Cerebellar cortex (tissue), 1 donor: ENCODE results near the gene BMAL1.
A peak's percentile ranks its signal among the peaks of the same experiment; 100 is the strongest.

Source experiments
- DNase-seq: peaks from one replicate; pipeline ENCODE4 v3.0.0-alpha.2; 2015; ENCODE audit warnings: low spot score

The BMAL1 gene

DNA sequence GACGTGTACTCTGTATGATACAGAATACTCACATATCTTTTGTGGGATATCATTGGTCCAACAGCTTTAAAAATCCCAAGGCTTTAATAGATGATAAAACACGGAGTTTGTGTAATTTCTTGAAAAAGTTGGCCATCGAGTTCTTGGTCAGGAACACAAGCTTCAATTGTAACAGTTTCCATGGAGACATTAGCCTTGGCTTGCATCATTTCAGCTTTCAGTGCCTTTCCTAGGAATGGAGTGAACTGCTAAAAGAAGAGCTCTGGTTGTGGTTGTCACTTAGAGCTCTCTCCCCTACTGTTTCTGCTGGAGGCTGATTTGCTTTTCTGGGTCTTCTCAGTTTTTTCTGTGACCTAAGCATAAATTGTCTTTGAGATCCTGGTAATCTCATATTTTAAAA is 14.2 kb downstream of the BMAL1 start:
- no peak for DNase-seq

DNA sequence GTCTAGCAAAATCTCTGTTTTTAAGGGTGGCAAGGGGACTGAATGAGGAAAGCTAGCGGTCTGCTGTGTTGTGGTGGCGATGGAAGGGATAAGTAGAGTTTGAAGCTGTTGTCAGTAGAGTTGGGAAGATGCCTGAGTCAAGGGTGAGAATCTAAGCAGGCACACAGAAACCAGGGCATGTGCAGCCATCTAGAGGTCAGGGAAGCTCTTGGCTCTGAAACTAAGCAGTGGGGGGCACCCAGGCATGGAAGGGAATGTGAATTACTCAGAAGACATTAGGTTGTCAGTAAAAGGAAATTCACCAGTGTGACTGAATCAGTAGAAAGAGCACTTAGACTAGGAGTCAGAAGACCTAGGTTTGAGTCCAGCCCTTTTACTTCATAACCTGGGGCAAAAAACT is 15.4 kb downstream of the BMAL1 start:
- no peak for DNase-seq

DNA sequence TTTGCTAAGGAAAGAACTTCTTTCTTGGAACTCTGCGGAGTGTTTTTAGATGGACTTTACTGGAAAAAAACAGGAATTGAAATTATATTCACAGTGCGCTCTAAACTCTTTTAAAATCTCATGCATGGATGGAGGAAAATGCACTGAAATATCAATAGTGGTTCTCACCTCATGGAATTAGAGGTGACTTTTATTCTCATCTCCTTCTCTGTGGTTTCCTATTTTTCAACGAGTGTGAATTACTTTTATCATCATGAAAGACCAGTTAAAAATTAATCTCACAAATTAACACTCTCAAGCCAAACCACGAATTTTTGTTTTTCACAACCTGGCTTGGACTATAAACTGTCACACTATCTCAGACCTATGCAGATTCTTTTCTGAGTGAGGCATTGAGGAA is 16.6 kb downstream of the BMAL1 start:
- no peak for DNase-seq

DNA sequence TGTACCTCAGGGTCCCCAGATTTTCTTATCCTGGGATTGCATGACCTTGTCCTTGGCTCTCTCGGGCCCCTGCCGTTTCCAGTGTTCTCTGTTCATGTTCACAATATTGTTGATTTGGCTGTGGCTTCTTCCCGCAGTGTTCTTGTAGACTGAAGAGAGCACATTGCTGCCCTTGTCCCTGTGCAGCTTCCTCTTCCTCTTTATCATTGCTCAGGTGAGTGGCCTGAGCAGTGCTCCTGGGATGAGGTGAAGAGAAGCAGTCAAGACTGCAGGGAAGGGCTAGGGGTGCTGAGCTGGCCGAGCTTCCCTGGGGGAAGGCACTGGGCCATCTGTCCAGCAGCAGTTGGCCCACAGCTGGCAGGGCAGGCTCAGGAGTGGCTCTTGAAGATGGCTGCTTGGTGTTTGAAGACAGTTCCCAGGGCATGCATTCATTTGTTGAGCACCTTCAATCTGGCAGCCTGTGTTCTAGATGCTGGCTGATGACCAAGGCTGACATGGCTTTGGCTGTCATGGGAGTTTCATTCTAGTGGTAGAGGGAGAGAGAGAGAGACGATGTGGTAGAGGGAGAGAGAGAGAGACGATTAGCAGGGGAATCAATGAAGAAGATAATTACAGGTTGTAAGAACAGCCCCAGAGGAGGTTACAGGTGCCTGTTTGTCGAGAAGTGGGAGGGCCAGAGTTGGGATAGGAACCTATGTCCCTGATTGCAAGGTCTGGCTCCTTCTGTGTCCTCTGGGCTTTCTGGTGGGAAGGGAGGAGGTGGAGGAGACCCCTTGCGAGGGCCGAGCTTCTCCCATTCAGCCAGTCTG is 17.4 kb downstream of the BMAL1 start:
- peak; percentile 25 for DNase-seq

DNA sequence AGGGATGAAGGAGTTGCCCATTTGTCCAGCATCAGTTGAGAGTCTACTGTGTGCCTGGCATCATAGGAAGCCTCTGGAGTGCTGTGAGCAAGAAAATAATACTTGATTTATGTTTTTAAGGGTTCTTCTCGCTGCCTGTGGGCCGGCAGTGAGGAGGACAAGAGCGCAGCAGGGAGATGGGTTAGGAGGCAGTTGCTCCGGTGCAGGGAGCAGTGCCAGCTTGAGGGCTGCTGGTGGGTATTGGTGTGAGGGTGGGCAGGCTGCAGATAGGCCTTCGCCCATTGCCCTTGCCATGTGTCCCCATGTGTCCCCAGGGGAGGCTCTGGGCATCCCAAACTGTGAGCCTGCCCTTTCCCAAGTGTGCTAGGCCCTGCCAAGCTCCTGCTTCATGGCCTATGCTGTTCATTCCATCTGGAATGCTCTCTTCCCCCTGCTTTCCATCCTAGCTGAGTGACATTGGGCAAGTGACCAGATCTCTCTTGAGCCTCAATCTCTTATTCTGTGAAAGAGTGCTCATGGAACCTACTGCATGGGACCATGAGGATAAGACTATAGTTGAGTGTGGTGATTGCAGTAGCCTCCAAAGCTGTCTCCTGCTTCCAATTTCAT is 19.8 kb downstream of the BMAL1 start:
- no peak for DNase-seq

DNA sequence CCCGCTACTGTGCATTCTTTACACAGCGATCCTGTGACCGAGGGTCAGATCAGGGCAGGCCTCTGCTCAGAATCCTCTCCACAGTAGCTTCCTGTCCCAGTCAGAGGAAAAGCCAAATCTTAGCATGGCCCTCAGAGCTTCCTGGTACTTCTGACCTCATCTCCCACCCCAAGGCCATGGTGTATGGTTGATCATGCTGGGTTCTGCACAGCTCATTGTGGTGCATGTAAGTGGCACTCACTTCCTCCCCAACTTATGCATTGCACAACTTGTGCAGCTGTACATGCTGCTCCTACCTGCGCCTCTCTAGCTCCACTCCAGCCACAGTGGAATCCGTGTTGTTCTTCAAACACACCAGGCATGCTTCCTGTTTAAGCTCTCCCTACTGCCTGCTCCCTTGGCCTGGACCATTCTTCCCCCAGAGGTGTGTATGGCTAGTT is 20.3 kb downstream of the BMAL1 start:
- no peak for DNase-seq

DNA sequence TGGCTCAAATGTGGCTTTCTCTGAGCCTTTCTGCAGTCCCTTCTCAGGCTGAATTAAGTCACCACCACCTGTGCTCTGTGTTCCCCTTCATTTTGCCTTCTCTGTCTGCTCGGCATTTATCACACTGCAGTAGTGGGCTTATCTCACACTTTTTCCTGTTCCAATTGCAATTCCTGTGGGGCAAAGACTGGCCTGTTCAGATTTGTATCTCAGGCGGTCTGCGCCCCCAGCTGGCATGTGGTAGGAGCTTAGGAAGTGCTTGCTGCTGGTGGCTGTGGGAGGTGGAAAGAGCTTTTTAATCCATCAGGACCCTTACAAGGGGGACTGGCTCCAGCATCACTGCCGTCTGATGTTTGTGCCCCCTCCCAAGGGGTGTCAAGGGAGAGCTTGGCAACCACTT is 21.2 kb downstream of the BMAL1 start:
- DNase-seq: no peak

DNA sequence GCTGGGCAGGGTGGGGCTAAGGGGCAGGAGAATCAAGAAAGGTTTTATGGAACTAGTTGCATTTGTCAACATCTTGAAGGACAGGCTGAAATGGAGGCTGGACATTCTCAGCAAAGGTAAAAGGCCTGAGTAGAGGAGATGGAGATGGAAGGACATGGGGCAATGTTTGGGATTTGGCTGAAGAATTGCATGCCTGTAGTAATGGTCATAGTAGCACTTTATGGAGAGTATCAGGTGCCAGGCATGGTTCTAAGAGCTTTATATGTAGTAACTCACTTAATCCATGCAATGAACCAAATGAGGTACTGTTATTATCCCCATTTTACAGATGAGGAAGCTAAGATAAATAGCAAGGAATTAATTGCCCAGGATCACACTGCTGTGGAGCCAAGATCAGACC is 23.9 kb downstream of the BMAL1 start:
- DNase-seq: no peak

DNA sequence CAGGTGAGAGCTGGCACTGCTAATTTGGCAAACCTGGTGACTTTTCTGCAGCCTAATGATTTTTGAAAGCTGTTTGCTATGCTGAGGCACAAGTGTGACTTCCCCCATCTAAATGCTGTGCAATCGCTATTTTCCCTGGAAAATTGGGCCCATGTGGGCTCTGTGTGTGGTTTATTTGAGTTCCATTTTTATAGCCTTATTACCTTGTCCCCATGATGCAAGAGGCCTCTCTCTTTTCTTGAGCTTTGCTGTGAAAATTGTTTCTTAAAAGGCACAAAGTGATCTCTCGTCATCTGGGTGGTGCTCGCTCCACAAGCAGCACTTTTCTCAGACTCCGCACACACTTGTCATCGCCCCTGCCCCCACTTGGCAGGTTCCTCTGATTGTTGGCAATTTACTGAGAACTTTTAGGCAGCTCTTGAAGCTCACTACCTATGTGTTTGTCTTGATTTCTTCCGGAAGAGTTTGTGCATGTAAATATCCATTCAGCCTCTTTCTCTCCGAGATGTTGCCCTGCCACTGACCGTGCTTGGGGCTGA is 24.9 kb downstream of the BMAL1 start:
- DNase-seq: no peak

DNA sequence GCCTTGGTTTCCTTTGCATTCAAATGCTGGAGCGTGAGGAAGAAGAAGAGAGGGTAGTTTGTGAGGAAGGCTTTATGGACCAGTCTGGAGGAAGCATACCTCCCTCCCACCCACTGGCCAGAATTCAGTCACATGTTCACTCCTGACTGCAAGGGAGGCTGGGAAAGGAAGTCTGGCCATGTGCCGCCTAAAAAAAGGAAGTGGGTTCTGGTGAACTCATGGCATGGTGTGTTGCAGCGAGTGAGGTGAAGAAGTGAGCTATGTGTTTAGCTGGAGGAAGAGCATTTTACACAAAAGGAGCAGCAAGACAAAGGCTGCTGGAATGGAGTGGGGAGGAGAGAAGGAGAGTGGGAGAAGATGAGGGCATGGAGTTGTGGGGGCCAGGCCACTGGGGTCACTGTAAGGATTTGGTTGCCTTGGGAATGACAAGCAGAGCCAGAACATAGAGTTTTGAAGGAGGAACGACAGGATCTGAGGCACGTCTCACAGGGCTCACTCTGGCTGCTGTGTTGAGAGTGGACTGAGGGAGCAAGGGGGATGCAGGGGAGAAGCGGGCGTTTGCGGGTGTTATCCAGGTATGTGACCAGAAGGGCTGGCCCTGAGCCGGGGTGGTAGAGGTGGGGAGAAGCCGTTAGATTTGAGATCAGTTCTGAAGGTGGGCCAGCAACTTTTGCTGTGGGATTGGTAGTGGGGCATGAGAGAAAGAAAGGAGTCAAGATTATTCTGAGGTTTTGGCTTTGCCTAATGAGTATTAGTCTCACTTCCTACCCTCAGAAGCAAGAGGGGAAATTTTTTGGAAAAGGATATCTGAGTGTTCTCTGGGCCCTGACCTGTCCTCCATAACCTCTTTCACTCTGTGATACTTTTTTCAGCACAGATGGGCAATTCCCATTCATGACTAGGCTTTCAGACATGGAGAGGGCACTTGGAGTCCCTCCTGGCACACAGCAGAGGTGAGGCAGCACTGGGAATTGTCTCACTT is 26.4 kb downstream of the BMAL1 start:
- no peak for DNase-seq

DNA sequence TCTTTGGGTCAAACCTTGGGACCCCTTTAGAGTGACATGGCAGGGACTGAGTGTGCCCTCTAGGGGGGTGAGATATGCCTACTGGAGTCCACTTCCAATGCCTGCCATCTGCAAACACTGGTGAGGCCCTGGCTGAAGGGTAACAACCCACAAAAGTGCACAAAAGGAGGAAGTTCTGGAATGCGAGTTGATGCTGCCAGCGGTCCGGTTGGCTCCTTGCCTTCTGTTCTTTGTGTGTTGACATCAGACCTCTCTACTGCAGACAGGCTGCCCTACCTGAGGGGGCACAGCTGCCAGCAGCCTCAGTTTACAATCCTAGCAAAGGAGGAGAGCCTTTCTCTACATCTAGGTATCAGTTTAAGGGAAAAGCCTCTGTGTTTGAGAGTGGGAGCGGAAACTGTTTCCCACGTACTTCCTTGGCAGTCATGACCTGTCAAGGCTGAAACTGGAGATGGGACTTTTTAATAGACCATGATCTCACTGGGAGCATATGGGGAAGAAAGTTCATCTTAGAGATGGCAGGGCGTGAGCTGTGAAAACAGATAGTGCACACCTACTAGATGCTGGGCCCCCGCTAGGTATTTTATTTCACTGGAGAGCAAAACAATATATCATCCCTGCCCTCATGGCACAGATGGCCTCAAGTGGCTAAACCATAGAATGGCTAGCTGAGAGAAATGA is 27.2 kb downstream of the BMAL1 start:
- DNase-seq: no peak

DNA sequence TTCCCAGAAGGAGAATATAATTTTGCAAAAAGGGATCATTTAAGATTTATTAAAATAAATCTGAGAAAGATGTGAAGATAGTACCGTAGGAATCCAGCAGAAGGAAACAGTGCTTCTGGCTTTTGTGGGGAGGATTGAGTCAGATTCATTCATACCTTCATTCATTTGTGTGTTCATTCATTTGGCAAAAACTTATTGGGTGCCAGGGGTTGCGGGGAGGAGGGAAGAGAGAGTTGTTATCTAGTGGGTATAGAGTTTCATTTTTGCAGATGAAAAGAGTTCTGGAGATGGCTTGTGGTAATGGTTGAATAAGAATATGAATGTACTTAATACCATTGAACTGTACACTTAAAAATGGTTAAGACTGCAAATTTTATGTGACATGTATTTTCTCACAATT is 31.1 kb downstream of the BMAL1 start:
- no peak for DNase-seq

DNA sequence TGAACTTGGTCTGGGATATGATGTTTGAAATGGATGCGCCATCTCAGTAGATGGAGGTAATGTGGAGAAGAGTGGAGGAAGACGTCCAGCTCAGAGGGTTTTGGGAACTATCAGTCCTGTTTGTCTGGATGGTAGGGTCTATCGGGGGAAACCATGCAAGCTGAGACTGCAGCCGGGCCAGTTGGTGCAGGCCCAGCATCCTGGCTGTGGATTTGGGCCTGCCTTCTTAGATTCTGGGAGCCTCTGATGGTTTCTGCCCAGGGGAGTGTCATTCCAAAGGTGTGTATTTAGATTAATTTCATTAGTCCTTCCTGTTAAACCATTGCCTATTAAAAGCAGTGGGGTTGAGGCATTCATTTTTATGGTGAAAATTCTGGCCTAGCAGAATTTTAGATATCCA is 31.6 kb downstream of the BMAL1 start:
- no peak for DNase-seq

DNA sequence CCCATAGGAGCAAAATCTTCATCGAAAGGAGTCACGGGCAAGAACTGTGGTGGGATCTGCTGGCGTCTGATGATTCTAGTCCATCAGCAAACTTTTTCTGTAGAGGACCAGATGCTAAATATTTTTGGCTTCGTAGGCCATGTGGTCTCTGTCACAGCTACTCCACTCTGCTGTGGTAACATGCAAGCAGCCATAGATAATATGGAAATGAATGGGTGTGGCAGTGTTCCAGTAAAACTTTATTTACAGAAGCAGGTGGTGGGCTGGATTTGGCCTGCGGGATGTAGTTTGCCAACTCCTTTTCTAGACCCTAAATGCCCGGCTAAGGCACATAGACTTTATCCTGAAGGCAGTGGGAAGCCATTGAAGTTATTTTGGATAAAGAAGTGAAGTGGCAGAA is 32.9 kb downstream of the BMAL1 start:
- no peak for DNase-seq

DNA sequence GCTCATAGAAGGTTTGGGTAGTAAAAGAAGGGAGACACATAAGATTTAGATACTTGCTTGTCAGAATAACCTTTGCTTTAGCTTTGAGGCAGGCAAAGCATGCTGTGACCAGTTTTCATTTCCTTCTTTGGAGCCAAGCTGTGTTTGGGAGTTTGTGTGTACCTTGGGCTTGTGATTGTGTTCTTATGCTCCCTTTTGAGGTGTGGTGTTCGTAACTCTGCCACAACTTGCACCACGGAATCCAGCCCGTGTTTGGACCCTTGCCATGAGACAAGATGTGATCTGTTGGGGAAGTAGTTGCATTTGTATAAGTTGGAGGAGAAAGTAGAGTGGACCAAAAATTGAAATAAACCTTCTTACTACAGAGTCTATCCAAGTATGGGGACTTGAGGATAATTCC is 34.0 kb downstream of the BMAL1 start:
- DNase-seq: no peak

DNA sequence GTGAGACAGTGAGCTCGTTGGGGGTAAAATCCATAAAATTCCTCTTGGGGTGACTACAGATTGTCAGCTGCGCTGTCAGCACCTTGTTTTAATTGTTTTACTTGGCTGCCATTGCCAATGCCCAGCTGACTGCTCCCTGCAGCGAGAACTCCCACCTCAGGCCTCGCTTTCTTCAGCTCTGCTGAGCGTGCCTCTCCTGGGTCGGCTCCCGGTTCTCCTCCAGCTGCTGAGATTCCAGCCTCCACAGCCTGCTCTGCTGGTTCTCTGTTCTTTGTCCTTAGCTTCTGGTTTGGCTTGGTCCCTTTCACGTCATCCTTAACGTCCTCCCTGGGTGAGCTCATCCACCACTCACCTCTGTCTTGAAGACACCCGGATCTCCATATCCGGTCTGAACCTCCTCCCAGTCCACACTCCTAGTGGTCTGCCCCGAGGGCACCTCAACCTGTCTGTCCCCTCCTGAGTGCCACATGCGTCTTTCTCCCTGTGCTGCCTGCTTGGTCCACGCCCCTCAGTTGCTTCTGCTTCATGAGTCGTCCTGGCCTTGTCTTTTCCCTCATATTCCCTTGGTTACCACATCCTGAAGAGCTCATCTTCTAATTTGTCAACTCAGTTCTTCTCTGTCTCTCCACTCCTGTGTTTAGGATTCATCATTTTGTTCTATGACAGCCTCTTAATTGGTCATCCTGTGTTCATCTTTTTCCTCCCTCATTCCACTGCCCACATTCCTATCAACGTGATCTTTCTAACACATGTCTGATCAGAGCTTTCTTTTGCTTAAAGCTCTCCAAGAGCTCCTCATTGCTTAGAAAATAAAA is 35.6 kb downstream of the BMAL1 start:
- no peak for DNase-seq

DNA sequence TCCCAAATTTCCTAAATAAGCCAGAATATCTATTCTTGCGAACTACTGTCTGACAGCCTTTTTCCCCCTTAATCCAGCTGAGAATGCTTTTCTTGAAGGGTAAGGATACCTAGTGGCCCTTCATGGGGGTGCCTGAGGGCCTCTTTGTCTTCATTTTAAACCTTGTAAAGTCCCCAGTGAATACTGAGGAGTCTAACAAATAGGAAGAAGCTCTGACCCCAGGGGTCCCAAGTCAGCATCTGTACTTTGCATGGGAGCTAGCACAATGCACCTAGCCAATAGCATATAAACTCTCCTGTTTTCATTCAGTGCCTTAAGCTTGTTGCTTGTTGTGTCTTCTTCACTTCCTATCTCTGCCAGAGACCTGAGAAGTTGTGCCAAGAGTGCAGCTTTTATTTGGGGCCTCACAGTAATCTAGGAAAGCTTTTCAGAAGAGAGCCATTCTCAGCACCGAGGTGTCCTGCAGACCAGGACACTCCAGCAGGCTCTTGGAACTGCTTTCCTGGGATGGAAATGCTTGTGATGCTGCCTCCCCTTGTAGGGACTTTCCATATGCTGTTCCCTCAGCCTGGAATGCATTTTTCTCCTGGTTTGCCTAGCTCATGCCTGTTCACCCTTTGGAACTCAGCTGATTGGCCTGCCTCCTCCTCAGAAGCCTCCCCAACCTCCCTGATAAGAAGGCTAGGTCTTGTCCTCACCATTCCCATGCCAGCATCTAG is 37.2 kb downstream of the BMAL1 start:
- DNase-seq: no peak

DNA sequence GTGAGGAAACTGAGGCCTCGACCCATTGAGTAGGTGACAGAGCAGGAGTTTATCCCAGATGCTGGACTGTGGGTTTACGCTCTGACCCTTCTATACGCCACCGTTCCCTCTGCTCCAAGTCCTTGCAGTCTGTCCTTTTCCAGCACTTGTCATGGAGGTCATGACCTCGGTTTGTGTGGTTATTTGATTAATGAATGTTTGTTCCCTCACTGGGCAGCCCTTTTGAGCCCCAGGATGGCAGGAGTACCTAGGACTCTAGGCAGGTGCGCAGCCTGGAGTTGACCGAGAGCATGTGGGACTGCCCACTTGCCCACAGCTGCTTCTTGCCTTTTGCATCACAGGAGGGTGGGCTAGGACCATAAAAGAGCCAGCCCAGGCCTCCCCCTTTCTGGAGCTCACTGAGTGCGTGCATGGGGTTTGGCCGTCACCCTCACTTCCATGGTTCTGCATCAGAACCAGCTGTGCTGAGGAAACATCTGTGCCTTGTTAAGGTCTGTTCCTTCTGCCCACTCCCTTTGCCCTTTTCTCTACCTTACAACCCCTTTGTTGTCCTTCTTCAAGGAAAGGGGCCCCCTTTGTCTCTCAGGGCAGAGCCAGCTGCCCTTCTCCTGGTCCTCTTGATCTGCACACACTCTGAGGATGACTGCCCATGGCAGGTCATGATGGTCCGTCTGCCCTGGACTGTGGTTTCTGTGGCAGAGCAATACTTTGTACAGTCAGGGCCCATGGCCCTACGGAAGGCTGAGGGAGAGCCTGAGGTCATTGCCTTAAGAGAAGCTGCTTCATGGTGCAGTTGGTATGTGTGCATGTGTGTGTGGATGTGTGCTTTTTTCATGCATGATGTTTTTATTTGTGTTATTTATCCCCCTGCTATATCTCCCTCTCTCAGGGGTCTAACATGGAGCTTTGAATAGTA is 38.2 kb downstream of the BMAL1 start:
- DNase-seq: no peak

DNA sequence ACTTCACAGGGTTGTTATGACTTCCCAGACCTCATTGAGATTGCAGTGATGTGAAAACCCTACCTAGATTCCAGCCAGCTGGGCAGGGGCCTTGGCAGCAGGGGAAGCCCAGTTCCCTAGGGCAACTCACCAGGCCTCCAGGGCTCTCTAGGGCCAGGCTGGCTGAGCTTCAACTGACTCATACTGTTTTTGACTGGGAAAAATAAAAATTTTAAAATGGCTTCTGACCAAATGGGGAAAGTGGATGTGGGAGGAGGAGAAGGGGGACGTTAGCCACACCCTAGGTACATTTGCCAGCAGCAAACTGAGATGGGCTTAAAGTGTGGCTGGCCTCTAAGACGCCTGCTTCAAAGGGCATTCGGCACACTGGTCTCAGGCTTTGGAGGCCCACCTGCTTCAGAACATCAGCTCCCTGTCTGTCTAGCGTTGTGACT is 39.0 kb downstream of the BMAL1 start:
- DNase-seq: no peak
